ENCODE data around the gene PTHLH. TPM values are rescaled to one million over a fixed set of nuclear protein-coding genes. Genes with fewer than 3 reads are reported as not detected.

The PTHLH gene
- total RNA-seq, 1 donor from 2014 or later = not detected

DNA sequence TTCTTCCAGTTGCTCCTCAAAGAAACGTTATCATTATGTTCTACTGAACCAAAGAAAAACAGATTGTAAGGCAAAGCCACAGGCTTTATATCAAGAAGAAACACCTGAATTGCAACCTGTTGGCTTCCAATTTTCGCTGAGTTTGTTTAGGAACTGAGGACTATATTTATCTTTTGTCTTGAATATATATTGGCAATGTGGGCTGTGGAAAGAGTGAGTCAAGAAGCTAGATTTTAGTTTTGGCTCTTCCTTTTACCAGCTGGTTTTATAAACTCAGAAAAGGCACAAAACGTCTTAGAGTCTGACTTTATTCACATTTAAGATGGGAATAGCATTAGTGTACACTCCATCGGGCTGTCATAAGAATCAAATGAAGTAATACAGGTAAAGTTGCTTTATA, 10.4 kb upstream of the PTHLH start:
- TF ChIP-seq, protein P1, sequence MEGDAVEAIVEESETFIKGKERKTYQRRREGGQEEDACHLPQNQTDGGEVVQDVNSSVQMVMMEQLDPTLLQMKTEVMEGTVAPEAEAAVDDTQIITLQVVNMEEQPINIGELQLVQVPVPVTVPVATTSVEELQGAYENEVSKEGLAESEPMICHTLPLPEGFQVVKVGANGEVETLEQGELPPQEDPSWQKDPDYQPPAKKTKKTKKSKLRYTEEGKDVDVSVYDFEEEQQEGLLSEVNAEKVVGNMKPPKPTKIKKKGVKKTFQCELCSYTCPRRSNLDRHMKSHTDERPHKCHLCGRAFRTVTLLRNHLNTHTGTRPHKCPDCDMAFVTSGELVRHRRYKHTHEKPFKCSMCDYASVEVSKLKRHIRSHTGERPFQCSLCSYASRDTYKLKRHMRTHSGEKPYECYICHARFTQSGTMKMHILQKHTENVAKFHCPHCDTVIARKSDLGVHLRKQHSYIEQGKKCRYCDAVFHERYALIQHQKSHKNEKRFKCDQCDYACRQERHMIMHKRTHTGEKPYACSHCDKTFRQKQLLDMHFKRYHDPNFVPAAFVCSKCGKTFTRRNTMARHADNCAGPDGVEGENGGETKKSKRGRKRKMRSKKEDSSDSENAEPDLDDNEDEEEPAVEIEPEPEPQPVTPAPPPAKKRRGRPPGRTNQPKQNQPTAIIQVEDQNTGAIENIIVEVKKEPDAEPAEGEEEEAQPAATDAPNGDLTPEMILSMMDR (IDR thresholded peaks at IDR 0.05) = no peak
- Histone ChIP-seq H3K27me3 (no peaks in the 10 kb centered on the region), H3K4me3 (no peak overlapping the region), H3K36me3 (no peaks in the 10 kb centered on the region), H3K4me1 (no peaks in the 10 kb centered on the region), H3K9me3 (no peaks in the 10 kb centered on the region), H3K27ac (no peak overlapping the region)
- intact Hi-C loops (cut with DNase I) = no loop called here
- DNase-seq (ENCODE audit: low spot score in 2 of 2) = no peak

DNA sequence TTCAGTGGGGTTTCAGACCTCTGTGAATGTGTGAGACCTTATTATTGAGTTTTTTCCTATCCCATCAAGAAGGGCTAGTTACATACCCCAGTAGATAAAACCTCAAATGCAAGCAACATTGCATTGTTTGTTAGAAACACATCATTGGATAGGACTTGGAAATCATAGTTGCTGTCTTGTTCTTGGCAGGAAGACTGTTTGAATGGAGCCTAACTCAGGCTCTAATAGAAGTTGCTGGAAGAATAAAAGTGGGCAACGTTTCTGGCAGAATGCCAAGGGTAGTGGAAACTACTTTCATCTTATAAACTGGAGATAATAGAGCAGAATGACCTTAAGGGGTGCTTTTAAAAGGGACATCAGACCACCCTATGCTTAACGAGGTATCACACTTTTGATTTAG, 9.9 kb upstream of the PTHLH start:
- intact Hi-C loops (cut with DNase I) = no loop called here
- Histone ChIP-seq H3K9me3 (no peaks in the 10 kb centered on the region), H3K36me3 (no peaks in the 10 kb centered on the region), H3K27ac (no peak overlapping the region), H3K4me3 (no peak overlapping the region), H3K4me1 (no peaks in the 10 kb centered on the region), H3K27me3 (no peaks in the 10 kb centered on the region)
- DNase-seq (ENCODE audit: low spot score in 2 of 2) = no peak
- TF ChIP-seq, protein P1 (IDR thresholded peaks at IDR 0.05) = no peak

DNA sequence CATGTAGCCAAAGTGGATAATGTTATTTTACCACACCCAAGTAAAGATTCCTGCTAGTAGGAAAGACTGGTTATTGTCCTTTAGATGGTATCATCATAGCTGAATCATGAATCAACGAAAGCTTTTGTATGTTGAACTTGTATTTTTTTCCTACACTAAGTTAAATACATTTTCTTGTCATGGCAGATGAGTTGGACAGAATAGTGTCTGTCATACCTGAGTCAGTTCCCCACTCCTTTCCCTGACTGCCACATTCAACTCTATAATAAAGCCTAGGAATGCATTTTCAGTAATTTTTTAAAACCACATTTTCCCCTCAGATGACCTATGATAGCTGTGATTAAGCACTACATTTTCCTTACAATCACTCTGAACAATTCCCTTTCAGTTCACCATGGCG, 9.3 kb upstream of the PTHLH start:
- Histone ChIP-seq H3K4me1 (no peaks in the 10 kb centered on the region), H3K4me3 (no peak overlapping the region), H3K27me3 (no peaks in the 10 kb centered on the region), H3K36me3 (no peaks in the 10 kb centered on the region), H3K9me3 (no peaks in the 10 kb centered on the region), H3K27ac (no peak overlapping the region)
- DNase-seq (ENCODE audit: low spot score in 2 of 2) = no peak
- TF ChIP-seq, protein P1 (IDR thresholded peaks at IDR 0.05) = no peak
- intact Hi-C loops (cut with DNase I) = no loop called here

- H3K27me3 ChIP-seq = no peaks in the 10 kb centered on the region
- TF ChIP-seq, protein P1 (IDR thresholded peaks at IDR 0.05) = no peak
- DNase-seq (ENCODE audit: low spot score in 2 of 2) = no peak
- peaks cover 0 to 2% of the 10 kb centered on the region in 2 donors for H3K4me1 ChIP-seq
- H3K36me3 ChIP-seq = no peaks in the 10 kb centered on the region
- intact Hi-C loops (cut with DNase I) = loop anchor here (5.0 kb wide), 1 partner anchor 108 kb away; no protein-coding TSS in a partner anchor
- H3K9me3 ChIP-seq = no peaks in the 10 kb centered on the region
- H3K4me3 ChIP-seq = no peak overlapping the region
- no peak overlapping the region for H3K27ac ChIP-seq
These were observed 6.6 kb upstream of the PTHLH start for GRCh38 chr12:27979145-27979544.

DNA sequence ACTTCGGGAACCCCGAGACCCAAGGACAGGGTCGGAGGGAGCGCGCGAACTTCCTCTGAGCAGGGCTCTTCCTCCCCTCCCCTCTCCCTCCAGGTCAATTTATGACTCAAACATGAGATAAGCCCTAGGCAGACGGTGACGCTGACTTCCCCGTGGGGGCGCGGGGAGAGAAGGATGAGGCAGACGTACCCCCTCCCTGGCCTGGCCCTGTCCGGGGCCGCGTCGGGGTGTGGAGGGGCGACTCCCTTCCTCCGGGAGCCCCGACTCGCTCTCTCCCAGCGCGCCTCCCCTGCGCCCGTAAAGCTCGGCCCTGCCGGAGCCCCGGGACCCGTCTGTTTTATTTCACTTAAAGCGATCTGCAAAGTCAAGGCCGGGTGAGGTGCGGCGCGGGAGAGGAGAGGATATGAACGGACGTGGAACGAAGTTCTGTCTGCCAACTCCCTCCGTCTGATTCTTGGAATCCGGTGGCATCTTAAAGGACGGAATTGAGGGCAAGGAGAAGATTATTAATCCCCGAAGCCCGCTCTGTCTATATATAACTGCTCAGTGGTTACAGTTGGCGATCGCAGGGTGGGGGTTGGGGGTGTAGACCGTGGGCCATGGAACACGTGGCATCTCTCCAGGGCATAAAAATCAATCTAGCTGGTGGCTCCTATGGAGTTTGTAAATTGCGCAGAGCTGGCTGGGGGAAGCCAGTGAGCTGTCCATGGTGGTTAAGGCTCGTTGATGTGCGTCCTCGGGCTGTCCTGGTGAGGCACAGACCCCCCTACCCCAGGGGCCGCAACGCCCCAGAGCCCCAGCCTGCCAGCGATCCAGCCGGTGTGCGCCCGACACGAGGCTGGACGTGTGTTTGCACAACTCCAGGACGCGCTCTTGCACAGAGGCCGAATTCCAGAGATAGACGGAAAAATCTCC, 2.9 kb upstream of the PTHLH start:
- Histone ChIP-seq H3K27me3 (no peaks in the 10 kb centered on the region), H3K9me3 (no peaks in the 10 kb centered on the region), H3K36me3 (no peaks in the 10 kb centered on the region), H3K4me3 (peak overlapping the region; percentile 46 to 58), H3K4me1 (peaks cover 0 to 2% of the 10 kb centered on the region in 2 donors), H3K27ac (no peak overlapping the region)
- intact Hi-C loops (cut with DNase I) = loop anchor here (5.0 kb wide), 1 partner anchor 112 kb away; no protein-coding TSS in a partner anchor
- TF ChIP-seq, protein P1 (IDR thresholded peaks at IDR 0.05) = no peak
- no peak for DNase-seq (ENCODE audit: low spot score in 2 of 2)
